ENCODE results near the gene FYN. TPM values are rescaled to one million over a fixed set of nuclear protein-coding genes. Genes with fewer than 3 reads are reported as not detected.

The FYN gene
- total and polyA plus RNA-seq, 2 of the 8 experiments (the other 6 are each of a cell fraction or from before 2014, with no cell fraction given), result 46.8 to 97.2 TPM

GRCh38 chr6:111688331-111688730 is 184.9 kb downstream of the FYN start:
- Histone ChIP-seq H3K27me3 (replicated peaks in 1 of 4; ENCODE audit: control insufficient read depth in 3 of 4, extremely low read depth in 1 of 4, insufficient read depth in 3 of 4, low read length in 3 of 4) (no peaks in the 10 kb centered on the region), H2BK120ac (replicated peaks; ENCODE audit: low read depth, low read length) (no peak overlapping the region), H3K56ac (replicated peaks; ENCODE audit: insufficient read length, low read depth, low read length) (no peak overlapping the region), H3K18ac (ENCODE audit: extremely low read depth, low read length) (no peak overlapping the region), H3K9me3 (ENCODE audit: insufficient read depth in 2 of 2, low read depth in 1 of 2, low read length in 1 of 2) (no peaks in the 10 kb centered on the region), H4K8ac (ENCODE audit: extremely low read depth, insufficient read depth, low read length) (no peak overlapping the region), H3K4me3 (ENCODE audit: extremely low read depth in 1 of 4, insufficient read depth in 2 of 4, low read depth in 3 of 4, low read length in 4 of 4) (no peak overlapping the region), H2BK12ac (ENCODE audit: low read depth, low read length) (no peak overlapping the region), H3K79me1 (ENCODE audit: low read depth, low read length) (no peaks in the 10 kb centered on the region), H3K4me2 (ENCODE audit: insufficient read depth in 1 of 2, low read depth in 2 of 2, low read length in 2 of 2) (no peak overlapping the region), H2BK15ac (ENCODE audit: low read length) (no peak overlapping the region), H3K4ac (replicated peaks; ENCODE audit: insufficient read length, low read depth, low read length) (no peak overlapping the region), H3K23me2 (ENCODE audit: low read depth, low read length) (no peaks in the 10 kb centered on the region), H3K23ac (ENCODE audit: insufficient read length) (no peak overlapping the region), H4K91ac (replicated peaks; ENCODE audit: insufficient read length, low read length) (no peak overlapping the region), H4K20me1 (replicated peaks in 1 of 2; ENCODE audit: control insufficient read depth in 1 of 2, insufficient read depth in 2 of 2, low read length in 2 of 2) (peaks cover 2 to 3% of the 10 kb centered on the region in 2 experiments), H3K79me2 (ENCODE audit: control insufficient read depth in 1 of 2, insufficient read depth in 2 of 2, low read length in 2 of 2) (no peaks in the 10 kb centered on the region), H4K5ac (ENCODE audit: insufficient read length, low read depth, low read length) (no peak overlapping the region), H3K36me3 (ENCODE audit: control insufficient read depth in 2 of 4, insufficient read depth in 4 of 4, low read length in 3 of 4) (peaks cover 7 to 28% (median 12%) of the 10 kb centered on the region in 4 experiments; a peak in 5 of 8 replicates), H3K4me1 (replicated peaks in 1 of 4; ENCODE audit: control insufficient read depth in 3 of 4, insufficient read depth in 4 of 4, low read length in 3 of 4) (peaks cover 0 to 4% (median 0%) of the 10 kb centered on the region in 4 experiments; a peak in 4 of 7 replicates), H2BK20ac (ENCODE audit: low read length) (no peak overlapping the region), H3K27ac (ENCODE audit: low read depth, low read length) (no peak overlapping the region), H2AK5ac (ENCODE audit: low read depth, low read length) (no peak overlapping the region), H3K14ac (ENCODE audit: insufficient read length) (no peak overlapping the region), H2BK5ac (ENCODE audit: low read depth, low read length) (no peak overlapping the region; the same call in 1 of the 2 replicates), H3K9ac (replicated peaks in 1 of 4; ENCODE audit: extremely low read depth in 1 of 4, low read depth in 3 of 4, low read length in 3 of 4) (no peak overlapping the region), H2AFZ (ENCODE audit: low read length) (no peak overlapping the region)
- ChIA-PET CTCF (ENCODE audit: partially characterized antibody) (interaction anchor here (0.6 to 1.2 kb wide), 6 partner anchors 8 to 22 kb away, joined by 3 to 4 read pairs (median 4); no protein-coding TSS in a partner anchor), POLR2A (ENCODE audit: partially characterized antibody) (no interaction called here)
- WGBS, 2 experiments (ENCODE audit: extremely low coverage in 1 of 2, insufficient coverage in 1 of 2, insufficient read length in 1 of 2, insufficient replicate concordance in 2 of 2, low coverage in 1 of 2, low lambda C conversion rate in 2 of 2, missing lambda C conversion rate in 1 of 2), result 91% methylated on average over 7 of the region's 7 CpGs; no CpG with 5 or more reads in 1 of the 2 experiments
- FAIRE-seq, result no peak
- DNase-seq (ENCODE audit: low read depth in 1 of 2, low spot score in 2 of 2), result no peak
- TF ChIP-seq CBX5 (IDR thresholded peaks at IDR 0.05; ENCODE audit: low read depth, low read length) (no peak), GABPA (IDR thresholded peaks at IDR 0.05; ENCODE audit: borderline replicate concordance, insufficient read depth, low read length) (no peak), EZH2 (IDR thresholded peaks at IDR 0.05; ENCODE audit: low read depth, low read length, severe bottlenecking) (no peak)
